ENCODE results near the gene ITM2A.

ITM2A gene

DNA sequence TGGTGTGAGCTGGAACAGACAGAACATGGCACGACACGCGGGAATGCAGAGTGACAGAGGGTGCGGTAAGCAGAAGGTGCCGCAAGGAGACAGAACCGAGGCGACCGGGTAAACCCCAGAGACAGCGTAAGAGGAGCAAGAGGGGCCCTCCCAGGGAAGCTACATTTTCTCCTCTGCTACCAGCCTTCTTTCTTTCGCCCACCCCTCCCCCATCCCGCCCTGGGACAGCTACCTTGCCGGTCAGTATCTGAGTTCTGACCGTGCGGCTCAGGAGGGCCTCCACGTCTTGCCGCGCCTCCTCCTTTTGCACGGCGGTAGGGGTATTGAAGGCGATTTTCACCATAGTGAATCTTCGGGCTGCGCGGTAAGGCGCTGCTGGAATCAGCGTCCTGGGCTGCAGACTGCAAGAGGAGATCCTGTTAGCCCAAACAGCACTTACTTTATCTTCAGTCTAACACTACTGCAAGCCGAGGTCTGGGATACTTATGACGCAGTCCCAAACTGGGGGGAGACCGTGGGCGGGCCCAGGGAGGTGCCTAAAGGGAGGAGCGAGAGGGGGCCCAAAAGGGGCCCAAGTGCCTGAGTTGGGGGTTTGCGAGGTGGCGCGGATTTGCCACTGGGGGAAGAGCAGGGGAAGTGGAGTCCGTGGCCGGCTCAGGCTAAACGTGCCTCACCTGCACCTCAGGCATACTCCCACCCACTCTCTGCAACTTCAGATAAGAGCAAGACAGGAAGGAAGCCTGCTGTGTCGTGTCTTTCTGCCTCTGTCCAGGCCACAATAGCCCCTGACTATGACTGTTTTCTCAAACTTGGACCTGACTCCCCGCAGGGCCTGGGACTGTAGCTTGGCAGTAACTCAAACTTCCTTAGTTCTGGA is at the start of gene ITM2A:
TSS of gene ITM2A (minus strand) at position 462 of the 877 bp plus-strand sequence. CDS start at position 343, 119 bp downstream.
- peak; percentile 73 for DNase-seq

DNA sequence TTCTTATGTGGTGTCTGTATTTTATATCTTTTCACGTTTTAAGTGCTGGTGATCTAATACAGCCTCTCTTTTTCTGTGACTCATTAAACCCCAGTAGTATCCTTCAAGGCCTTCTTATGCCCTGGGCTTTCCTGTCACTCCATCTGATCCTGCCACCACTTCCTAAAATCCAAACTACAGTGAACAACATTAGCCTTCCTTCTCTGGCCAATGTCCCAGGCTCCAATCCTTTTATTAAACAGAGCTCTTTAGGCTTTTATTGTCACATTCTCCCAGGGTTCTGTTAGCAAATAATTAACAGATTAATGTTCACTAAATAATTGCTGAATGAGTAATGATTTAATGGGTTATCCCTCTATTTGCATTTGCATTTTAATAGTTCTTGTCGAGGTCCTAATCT is 47.9 kb upstream of the ITM2A start:
- DNase-seq, result no peak

DNA sequence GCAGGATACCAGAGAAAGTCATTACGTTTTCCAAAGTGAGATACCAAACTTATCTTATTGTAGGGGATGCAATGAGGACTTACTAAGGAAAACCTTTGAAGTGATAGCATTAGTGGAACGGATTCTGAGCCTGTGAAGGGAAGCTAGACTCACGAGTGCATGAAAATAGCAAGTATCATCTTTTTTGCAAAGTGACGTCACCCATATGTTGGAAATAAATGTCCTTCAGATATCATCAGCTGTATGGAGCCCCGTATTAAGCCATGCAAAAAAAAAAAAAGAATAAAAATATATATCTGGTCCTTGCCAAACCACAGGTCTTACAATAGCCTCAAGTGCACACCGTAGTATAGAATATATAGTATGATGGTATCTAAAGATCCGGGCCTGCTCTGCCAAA is 46.8 kb upstream of the ITM2A start:
- DNase-seq, result no peak

DNA sequence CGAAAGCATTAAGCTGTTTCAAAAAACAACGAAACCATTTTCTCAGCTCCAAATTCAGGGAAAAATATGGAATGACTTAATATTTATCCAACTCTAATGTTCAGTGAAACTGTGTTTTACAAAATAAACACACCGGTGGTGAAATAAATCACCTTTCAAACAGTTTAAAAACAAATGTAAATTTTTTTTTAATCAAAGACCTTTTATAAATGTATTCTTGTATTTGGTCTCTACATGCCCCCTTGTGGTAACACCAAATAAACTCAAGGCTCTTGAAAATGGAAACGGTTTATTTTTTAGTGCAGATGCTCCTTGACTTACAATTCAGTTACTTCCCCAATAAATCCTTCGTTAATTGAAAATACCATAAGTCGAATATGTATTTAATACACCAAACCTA is 45.8 kb upstream of the ITM2A start:
- DNase-seq, result peak; percentile 55

DNA sequence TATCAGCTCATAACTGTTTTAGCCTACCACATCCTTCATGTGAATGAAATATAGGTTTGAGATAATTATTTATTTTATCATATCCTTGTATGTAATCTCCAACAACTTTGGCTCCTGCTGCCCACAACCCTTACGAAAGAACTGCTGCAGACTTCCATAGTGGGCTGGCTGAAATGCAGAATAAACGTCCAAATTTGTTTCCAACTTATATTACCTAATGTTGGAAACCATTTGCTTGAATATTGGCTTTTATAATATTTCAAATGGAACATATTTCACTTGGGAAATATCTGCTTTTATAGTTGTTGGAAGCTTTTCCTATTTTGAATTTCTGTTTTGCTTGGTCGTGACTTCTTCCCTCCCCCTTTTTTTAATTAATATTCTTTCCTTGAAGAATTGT is 45.0 kb upstream of the ITM2A start:
- DNase-seq, result no peak

DNA sequence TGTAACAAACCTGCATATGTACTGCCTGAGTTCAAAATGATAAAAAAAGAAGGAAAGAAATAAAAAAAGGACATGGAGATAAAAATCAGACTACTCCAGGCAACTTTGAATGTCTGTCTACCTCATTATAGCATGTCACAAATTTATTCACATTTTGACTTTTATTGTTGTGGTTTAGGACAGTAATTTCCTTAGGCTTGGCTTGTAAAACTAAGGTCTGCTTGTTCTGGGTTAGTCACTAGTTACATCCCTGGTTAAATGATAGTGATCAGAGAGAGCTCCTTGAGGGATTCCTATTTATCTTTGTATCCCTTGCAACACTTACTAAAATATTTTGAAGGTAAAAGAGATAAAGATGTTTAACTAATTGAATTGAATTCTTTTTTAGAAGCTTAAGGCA is 42.5 kb upstream of the ITM2A start:
- no peak for DNase-seq

DNA sequence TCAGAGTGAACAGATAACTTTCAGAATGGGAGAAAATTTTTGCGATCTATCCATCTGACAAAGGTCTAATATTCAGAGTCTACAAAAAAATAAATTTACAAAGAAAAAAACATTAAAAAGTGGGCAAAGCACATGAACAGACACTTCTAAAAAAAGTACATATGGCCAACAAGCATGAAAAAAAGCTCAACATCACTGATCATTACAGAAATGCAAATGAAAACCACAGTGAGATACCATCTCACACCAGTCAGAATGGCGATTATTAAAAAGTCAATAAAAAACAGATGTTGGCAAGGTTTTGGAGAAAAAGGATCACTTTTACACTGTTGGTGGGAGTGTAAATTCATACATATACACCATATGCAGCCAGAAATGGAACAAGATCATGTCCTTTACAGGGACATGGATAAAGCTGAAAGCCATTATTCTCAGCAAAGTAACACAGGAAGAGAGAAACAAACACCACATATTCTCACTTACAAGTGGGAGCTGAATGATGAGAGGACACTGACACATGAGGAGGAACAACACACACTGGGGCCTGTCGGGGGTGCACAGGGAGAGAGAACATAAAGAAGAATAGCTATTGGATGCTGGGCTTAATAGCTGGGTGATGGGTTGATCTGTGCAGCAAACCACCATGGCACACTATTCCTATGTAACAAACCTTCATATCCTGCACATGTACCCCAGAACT is 41.6 kb upstream of the ITM2A start:
- peak; percentile 8 for DNase-seq

DNA sequence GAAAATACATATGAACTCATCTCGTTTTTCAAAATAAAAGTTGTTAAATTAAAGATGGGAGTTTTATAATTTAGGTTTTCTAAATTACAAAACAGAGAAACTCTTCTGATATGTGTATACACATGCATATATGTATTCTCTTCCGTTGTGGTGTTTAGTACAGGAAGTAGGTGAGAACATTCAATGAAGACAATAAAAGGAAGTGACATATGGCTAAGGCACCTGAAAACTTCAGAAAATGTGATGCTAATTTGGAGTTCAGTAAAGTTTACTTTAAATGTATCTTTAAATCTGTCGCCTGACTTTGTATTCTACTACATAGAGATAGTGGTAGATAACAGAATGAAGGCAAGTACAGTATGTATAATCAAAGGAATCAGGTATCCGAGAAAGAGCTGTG is 33.5 kb upstream of the ITM2A start:
- DNase-seq, result no peak

DNA sequence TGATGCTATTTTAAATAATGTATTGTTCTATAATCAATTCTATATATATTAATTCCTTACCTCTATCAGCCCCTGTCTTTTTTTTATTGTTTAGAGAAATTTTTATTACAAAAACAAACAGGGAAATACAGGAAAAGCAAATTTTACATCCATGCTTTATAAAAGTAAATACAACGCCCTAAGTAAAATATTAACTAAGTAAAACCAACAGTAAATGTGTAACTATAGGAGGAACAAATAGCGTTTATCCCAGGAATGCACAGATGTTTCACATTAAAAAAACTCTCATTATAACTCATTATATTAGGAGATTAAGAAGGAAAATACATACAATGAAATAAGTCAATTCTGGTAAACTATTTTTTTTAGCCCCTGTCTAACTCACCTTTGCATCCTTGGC is 8.2 kb upstream of the ITM2A start:
- DNase-seq, result no peak

DNA sequence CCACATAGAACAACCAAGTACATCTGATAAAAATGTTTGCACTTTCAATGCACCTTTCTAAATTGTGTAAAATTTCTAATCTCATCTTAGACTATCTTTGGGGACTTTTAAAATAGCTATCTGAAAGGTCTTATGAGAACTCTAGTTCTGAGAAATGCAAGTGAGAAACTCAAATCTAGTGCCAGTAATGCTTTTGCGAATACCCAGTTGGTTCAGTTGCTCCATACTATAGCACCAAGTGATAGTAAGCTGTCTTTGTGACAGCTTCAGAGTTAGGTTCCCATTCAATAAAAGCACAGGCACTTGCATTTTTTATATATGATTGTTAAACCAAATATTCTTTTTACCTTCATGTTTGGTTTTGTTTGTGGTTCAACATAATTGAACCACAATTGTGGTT is 4.5 kb upstream of the ITM2A start:
- no peak for DNase-seq

DNA sequence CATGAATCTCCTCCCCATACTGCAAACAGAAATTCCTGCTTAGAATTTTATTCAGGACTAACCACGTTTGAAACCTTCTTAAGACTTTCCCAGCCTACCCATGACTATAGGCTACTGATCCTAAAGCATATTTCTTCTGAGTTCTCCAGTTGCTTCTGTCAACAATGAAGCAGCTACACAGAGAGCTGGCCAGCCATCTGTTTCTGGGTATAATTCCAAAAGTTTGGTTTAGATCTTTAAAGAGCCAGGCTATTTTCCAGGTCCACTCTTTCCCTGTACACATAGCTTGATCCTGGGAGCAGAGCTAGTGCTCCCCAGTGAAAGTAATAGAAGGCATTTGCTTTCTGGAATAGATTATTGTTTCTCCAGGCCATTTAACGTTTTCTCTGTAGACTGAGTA is 4.0 kb upstream of the ITM2A start:
- no peak for DNase-seq

DNA sequence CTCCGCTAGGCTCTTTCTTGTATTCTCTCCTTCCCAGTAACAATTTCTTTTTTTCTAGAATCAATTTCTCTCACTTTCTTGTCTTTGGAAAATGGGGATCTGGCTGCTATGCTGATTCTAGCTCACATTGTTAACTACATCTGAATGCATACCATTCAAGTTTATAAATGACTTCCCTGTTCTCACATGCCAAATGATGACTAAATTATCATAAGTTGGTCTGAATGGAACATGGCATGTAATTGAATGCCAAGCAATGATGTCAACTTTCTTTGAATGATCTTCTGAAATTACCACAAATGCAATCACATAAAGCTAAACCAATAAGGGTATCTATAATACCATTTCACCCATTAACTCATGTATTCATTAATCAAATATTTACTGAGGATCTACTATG is 2.7 kb upstream of the ITM2A start:
- DNase-seq, result no peak

DNA sequence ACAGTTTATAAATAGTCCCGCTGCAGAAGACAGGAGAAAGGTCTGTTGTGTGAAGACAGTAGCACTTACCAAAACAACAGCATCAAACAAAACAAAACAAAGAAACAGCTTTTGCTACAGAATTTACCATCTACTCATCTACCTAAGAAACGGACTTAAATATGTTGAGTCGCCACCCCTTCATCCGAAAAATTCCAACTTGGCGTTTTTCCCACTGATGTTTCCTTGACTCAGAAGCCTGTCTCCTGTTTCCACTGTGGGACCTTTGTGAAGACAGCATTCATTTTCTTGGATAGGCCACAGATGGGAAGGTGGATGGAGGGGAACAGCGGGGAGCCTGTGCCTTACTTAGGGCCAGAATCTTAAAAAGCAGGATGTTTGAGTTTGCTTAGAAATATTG is 1.3 kb upstream of the ITM2A start:
- DNase-seq, result no peak

DNA sequence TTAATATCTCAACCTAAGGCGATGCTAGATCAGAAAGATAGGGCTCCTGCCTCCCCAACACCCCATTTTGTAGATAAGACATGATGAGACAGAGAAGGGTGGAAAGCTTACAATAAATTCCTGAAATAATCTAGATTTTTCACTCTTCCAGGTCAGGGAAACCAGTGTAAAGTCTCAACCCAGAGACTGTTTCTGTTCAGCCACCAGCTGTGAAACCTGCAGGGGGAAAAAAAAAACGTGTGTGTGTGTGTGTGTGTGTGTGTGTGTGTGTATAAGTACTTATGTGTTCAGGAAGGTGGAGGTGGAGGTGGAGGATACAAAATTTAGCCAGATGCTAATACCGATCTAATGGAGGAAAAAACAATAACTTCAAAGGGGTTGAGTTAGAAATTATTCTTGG is 773 bp upstream of the ITM2A start:
- DNase-seq, result no peak

DNA sequence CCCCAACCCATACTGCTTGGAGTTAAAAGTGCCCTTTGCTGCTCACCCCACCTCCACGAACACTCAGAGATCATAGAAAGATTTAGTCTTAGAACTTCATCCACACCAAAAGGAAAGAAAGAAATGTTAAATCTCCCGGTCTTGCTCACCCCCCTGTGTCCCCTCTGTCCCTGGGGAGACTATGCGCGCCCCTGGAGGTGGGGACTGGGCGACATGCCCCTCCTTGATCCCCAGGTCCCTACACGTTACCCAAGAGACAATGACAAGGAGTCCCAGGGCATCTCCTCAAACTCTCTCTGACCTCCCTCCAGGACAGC is 620 bp downstream of the ITM2A start:
- DNase-seq, result no peak

DNA sequence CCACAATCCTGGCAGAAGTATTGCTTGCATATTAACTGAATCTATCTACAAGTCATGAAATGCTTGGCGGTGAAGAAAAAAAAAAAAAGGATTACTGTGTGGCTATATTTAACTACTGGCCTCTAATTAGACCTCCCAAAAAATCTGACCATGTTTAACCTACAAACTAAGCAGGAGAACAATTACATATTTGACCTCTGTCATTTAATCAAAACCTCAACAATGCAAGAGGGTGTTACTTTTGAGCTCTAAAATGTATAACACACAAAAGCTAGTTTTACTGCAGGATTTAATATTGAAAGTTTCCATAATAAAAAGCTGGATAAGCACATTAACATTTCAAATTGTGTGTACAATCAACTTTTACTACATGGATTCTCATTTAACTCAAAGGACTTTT is 1.5 kb downstream of the ITM2A start:
- DNase-seq, result no peak

DNA sequence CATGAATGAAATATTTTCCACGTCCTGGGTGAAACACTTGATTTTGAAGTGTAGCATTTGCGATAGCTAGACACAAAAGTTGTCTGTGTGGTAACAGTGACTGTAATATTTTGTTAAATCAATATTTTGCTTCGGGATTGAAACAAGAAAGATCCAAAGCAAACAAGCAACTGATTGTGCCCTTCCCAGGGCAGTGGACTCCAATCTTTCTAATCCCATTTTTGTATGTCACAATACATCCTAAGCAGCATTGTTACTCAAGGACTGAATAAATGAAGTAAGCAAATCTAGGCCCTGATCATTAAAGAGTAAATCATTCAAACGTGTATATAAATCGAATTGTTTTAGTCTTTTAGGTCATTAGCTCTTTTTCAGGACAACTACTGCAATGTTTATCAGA is 2.8 kb downstream of the ITM2A start:
- DNase-seq, result no peak

DNA sequence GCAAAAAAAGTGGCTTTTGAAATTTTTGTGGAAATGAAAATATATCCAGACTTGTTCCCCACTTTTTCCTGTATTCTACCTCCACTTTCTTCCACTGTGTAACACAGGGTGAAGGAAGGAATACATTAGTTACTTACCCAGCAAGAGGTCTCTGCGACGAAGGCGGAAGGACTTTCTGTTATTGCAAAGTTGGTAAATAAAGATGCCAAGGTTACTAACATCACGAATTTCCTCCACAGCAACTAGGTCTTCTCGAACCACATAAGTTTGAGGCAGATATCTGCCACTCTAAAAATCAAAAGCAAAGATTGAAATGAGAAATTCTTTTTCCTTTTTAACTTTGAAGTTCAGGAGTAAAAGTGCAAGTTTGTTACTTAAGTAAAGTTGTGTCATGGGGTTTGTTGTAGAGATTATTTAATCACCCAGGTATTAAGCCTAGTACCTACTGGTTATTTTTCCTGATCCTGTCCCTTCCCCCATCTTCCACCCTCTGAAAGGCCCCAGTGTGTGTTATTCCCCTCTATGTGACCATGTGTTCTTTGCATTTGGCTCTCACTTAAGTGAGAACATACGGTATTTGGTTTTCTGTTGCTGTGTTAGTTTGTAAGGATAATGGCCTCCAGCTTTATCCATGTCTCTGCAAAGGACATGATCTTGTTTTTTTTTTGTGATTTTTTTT is 5.8 kb downstream of the ITM2A start:
- DNase-seq, result peak; percentile 44

DNA sequence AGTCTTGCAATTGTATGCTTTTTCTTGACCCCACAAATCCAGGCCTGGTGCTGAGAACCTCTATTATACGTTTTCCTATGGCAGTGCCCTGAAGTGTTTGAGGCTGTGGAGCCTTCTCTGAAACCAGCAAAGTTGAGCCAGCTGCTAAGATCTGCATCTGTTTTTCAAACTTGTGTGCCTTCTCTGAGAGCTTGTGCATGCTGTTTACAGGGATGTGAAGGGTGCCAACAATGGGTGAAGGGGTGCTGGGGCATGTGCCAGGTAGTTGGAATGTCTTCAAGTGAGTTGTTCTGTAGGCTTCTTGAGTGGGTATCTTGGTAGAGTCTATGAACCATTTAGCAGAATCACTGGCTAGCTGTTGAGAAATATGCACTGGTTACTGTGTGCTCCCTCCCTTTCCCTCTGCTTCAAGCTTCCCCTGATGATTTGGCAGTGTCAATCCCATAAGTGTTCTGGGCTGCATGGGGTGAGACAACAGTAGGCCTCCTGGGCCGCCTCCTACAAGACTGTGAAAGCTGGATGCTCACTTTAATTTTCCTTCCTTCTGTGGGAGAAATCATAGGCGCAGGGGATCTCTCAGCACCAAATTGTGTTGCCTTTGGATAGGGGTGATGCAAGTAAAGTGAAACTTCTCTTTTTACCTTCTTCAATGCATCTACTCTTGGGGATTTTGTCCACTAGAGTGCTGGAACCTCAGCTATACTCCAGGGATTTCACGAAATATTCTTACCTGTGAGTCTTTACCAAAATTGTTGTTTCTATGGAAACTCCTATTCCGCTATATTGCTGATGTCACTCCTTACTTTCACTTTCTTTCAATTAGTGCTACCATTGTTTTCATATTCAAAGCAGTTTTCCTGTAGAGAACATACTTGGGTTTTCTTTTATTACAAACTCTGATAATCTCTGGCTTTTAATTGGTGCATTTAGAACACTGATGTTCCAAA is 30.0 kb downstream of the ITM2A start:
- peak; percentile 25 for DNase-seq

DNA sequence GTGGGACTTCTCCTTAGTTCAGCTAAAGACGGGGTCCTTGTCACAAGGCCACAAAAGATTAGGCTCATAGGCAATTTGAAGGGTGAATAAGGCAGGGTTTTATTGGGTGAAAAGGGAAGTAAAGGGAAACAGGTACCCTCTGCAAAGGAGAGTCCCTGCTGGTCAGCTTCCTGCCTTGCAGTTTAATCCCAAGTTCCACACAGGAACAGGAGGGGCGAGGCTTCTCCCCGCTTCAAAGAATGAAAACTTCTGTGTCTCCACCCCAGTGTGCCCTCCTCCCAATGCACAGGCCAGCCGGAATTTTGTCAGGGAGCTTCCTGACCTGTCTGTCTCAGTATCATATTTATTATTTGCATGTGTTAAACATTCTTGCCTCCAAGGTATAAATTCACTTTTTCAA is 37.1 kb downstream of the ITM2A start:
- no peak for DNase-seq

DNA sequence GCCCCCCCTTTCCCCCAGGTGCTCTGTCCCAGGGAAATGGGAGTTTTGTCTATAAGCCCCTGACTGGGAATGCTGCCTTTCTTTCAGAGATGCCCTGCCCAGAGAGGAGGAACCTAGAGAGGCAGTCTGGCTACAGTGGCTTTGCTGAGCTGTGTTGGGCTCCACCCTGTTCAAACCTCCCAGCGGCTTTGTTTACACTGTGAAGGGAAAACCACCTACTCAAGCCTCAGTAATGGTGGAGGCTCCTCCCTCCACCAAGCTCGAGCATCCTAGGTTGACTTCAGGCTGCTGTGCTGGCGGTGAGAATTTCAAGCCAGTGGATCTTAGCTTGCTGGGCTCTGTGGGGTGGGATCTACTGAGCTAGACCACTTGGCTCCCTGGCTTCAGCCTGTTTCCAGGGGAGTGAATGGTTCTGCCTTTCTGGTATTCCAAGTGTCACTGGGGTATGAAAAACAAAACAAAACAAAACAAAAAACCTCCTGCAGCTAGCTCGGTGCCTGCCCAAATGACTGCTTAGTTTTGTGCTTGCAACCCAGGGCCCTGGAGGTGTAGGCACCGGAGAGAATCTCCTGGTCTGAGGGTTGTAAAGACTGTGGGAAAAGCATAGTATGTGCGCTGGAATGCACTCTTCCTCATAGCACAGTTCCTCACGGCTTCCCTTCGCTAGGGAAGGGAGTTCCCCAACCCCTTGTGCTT is 41.7 kb downstream of the ITM2A start:
- peak; percentile 54 for DNase-seq
